ENCODE data around the gene PAIP2.

DNA sequence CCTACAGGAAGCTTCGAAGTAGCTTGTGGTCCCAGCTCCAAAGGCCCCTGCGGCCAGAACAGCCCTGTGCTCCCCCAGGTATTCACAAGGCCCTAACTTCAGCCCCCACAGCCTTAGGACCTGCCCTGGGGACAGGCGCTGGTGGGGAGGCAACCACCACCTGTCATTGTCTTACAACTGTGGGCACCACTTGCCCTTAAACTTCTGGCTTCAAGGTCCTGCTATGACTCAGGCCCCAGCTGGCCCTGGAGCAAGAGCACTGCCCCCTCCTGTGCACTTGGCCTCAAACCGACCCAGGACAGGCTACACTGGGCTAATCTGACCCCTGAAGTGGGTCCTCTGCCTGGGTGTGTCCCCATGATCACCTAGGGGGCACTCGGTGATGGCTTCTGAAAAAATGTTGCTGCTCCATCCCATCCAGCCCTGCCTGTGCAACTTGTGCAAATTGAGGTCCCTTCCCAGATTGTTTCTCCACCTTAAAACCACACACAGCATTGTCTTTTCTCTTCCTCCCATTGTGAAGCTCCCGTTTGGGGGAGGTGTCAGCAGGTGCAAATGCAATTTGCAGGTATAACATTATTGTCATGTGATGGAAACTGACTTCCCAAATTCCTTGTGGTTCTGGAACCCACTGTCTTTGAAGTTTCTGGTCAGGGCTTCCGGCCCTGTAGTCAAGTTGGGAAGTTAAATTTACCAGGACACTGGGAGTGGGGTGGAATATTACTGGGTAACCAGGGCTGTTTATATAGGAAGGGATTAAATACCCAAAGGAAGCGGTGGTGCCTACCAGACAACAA, 54.4 kb downstream of the PAIP2 start:
- TF ChIP-seq POLR2A (IDR thresholded peaks at IDR 0.05) = no peak
- TF ChIP-seq, protein P1, sequence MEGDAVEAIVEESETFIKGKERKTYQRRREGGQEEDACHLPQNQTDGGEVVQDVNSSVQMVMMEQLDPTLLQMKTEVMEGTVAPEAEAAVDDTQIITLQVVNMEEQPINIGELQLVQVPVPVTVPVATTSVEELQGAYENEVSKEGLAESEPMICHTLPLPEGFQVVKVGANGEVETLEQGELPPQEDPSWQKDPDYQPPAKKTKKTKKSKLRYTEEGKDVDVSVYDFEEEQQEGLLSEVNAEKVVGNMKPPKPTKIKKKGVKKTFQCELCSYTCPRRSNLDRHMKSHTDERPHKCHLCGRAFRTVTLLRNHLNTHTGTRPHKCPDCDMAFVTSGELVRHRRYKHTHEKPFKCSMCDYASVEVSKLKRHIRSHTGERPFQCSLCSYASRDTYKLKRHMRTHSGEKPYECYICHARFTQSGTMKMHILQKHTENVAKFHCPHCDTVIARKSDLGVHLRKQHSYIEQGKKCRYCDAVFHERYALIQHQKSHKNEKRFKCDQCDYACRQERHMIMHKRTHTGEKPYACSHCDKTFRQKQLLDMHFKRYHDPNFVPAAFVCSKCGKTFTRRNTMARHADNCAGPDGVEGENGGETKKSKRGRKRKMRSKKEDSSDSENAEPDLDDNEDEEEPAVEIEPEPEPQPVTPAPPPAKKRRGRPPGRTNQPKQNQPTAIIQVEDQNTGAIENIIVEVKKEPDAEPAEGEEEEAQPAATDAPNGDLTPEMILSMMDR (IDR thresholded peaks at IDR 0.05) = no peak
- no peak for TF ChIP-seq POLR2AphosphoS5 (IDR thresholded peaks at IDR 0.05; ENCODE audit: insufficient read depth in 1 of 2, low read depth in 1 of 2)
